Measurements from ENCODE around the gene ACADL.

Gene ACADL

DNA sequence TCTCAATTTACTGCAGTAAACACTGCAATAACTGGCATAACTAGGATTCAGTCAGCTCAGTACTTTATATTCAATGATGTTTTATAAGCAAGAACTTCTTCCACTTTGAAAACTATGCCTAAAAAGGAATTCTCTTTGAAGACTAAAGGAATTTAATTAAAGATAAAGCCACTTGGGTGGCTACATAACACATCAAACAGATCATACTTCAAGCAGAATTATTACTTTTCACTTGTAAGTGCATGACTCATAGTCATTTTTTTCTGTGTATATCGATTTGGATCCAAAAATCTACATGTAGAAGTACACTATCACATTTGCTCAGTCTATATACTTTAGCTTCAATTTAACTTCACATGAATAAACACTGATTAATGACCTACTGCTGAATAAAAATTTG lies 58.0 kb downstream of the ACADL start:
- no peak for DNase-seq

DNA sequence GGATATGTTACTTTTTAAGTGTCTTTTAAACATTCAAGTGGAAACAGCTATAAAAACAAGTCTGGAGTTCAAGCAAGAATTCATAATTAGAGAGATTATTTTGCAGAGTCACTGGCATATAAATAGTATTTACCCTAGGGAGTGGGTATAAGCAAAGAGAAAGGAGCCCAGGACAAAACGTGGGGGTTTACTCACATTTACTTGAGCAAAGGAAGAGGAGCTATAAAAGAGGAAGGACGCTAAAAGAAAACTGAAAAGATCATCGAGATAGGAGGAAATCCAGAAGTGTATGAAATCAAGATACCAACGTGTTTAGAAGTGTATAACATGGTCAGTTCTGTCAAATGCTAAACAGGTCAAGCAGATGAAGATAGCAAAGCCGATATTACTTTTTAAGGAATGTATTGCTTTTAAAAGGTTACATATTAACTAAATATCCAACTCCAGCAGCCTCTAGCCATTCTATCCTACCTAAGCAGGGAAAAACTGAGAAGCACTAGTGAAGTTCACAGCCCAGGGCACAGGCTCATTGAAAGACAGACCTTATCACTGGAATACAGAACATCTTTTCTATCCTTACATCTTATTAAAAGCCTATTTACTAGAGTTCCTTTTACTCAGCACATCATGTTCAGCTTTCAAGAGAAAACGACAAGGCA lies 62.7 kb downstream of the ACADL start:
- no peak for DNase-seq

DNA sequence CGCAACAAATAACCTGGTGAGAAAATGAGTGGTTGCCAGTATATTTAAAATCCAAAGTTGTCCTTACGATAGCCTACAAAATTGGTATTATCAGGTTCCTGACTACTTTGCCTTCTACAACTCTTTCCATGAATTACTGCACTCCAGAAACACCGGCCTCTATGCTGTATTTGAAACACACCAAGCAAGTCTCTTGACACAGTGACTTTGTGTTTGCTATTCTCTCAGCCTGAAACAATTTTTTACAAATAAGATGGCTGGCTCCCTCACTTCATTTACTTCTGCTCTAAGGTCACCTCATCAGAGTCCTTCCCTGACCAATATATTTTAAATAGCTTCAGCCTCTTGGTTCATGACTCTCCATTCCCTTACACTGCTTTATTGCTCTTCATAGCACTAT lies 66.2 kb downstream of the ACADL start:
- no peak for DNase-seq

DNA sequence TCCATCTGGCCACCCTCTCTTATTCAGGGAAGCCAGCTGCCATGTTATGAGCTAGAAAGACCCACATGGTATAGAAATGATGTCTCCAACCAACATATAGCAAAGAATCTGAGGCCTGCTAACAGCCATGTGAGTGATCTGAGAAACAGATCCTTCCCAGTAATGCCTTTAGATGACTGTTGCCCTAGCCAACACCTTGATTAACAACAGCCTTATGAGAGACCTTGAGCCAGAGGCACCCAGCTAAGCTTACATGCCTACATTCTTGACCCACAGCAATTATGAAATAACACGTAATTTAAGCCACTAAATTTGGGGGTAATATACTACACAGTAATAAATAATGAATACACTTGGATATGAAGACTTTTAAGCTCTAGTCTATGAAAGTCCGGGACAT lies 67.0 kb downstream of the ACADL start:
- DNase-seq: no peak

DNA sequence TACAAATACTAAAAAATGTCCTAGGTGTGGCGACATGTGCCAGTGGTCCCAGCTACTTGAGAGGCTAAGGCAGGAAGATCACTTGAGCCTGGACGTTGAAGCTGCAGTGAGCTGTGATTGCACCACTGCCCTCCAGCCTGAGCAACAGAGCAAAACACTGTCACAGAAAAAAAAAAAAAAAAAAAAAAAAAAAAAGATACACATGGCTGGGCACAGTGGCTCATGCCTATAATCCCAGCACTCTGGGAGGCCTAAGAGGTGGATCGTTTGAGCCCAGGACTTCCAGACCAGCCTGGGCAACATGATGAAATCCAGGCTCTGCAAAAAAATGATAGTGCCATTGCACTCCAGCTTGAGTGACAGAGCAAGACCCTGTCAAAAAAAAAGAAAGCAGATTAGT lies 67.7 kb downstream of the ACADL start:
- no peak for DNase-seq

DNA sequence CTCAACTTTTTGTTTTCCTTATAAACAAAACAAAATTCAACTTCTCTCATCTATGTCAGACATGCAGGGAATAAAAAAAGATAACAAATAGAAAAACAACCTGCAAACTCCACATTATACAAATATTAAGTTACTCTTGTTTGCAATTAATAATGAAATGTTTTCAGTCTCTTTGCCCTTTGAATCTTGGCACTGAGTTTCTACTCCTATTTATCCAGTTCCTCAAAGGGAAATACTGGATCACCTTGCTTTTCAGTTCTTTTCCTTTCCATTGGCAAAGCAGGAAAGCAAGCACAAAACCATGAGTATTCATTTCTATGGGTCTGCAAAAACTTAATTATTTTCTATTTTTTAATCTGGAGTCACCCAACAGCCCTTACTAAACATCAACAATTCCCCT lies 77.6 kb downstream of the ACADL start:
- no peak for DNase-seq
